ENCODE measurements around the gene OR2A42.
"Not testable (repeated sequence)": the region's sequence is repeated elsewhere in the genome, so short reads cannot be mapped to it uniquely, and the experiment has no call there.

DNA sequence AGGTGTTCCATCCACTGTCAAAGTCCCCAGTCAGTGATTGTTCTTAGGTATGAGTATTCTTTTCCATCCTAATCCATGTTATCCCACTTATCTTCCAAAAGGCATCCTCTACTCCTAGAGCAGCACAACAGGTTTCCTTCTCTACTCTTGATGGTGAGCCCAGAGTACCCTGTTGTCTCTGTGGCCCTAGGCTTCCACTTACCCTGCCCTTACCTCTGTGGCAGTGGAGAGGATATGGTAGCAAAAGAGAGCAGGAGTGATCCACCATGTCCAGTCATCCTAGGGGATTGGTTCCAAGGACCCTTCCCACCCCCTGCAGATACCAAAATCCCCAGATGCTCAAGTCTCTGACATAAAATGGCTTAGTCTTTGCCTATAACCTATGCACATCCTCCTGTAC, 22.2 kb downstream of the OR2A42 start:
- TF ChIP-seq, protein P1, sequence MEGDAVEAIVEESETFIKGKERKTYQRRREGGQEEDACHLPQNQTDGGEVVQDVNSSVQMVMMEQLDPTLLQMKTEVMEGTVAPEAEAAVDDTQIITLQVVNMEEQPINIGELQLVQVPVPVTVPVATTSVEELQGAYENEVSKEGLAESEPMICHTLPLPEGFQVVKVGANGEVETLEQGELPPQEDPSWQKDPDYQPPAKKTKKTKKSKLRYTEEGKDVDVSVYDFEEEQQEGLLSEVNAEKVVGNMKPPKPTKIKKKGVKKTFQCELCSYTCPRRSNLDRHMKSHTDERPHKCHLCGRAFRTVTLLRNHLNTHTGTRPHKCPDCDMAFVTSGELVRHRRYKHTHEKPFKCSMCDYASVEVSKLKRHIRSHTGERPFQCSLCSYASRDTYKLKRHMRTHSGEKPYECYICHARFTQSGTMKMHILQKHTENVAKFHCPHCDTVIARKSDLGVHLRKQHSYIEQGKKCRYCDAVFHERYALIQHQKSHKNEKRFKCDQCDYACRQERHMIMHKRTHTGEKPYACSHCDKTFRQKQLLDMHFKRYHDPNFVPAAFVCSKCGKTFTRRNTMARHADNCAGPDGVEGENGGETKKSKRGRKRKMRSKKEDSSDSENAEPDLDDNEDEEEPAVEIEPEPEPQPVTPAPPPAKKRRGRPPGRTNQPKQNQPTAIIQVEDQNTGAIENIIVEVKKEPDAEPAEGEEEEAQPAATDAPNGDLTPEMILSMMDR (IDR thresholded peaks at IDR 0.05) = not testable (repeated sequence)
- TF ChIP-seq POLR2A (IDR thresholded peaks at IDR 0.05) = not testable (repeated sequence)

Data from uterus (tissue), 2 donors.